Parathyroid adenoma (tissue), 2 donors: ENCODE data around the gene MYH14.

Source experiments
- H2AFZ ChIP-seq: fragments of 300-600 bp; sonication (generic); one replicate; pipeline ENCODE4 v1.7.0; 2017; ENCODE audit warnings: antibody characterized with exemption, mild to moderate bottlenecking
- H3K27ac ChIP-seq: fragments of 300-600 bp; sonication (generic); one replicate; pipeline ENCODE4 v1.7.0; 2017
- H3K27me3 ChIP-seq: fragments of 300-600 bp; sonication (generic); one replicate; pipeline ENCODE4 v1.7.0; 2017; ENCODE audit warnings: low read length; ENCODE audit not compliant: control insufficient read depth, insufficient read depth
- H3K36me3 ChIP-seq: fragments of 300-600 bp; sonication (generic); one replicate; pipeline ENCODE4 v1.7.0; 2017; ENCODE audit warnings: low read length; ENCODE audit not compliant: control insufficient read depth, insufficient read depth
- H3K4me1 ChIP-seq: fragments of 300-600 bp; sonication (generic); one replicate; pipeline ENCODE4 v1.7.0; 2017; ENCODE audit warnings: control low read depth
- H3K4me2 ChIP-seq: fragments of 300-600 bp; sonication (generic); one replicate; pipeline ENCODE4 v1.7.0; 2017; ENCODE audit warnings: low read length
- H3K4me3 ChIP-seq: fragments of 300-600 bp; sonication (generic); one replicate; pipeline ENCODE4 v1.7.0; 2017; ENCODE audit warnings: low read depth, low read length
- H3K79me2 ChIP-seq: fragments of 300-600 bp; sonication (generic); one replicate; pipeline ENCODE4 v1.7.0; 2017; ENCODE audit warnings: control low read depth
- H3K9ac ChIP-seq: fragments of 300-600 bp; sonication (generic); one replicate; pipeline ENCODE4 v1.7.0; 2017; ENCODE audit warnings: mild to moderate bottlenecking
- H3K9me3 ChIP-seq: fragments of 300-600 bp; sonication (generic); one replicate; pipeline ENCODE4 v1.7.0; 2017; ENCODE audit warnings: low read length; ENCODE audit not compliant: control insufficient read depth
- TF ChIP-seq, protein P1 (sequence below): fragments of 300-600 bp; sonication (generic); IDR thresholded peaks from one replicate; pipeline ENCODE4 v1.7.0; 2017; ENCODE audit warnings: antibody characterized with exemption, mild to moderate bottlenecking
- donor health status: primary hyperparathyroidism.

The MYH14 gene

DNA sequence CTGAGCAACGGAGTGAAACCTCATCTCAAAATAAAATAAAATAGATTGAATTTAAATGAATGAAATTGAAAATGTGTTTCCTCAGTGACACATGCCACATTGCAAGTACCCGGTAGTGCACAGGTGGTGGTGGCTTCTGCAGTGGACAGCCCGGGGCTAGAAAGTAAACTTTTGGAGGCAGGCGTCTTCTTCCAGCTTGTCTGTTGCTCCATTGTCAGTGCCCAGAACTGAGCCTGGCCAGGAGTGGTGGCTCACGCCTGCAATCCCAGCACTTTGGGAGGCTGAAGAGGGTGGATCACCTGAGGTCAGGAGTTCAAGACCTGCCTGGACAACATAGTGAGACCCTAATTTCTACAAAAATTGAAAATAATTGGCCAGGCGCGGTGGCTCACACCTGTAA is 5.7 kb downstream of the MYH14 start:
- no peak overlapping the region for H3K9ac ChIP-seq
- H3K9me3 ChIP-seq = no peaks in the 10 kb centered on the region
- H3K36me3 ChIP-seq = no peaks in the 10 kb centered on the region
- no peak overlapping the region for H2AFZ ChIP-seq
- no peaks in the 10 kb centered on the region for H3K27me3 ChIP-seq
- no peak overlapping the region for H3K4me2 ChIP-seq
- H3K79me2 ChIP-seq = peaks cover 4% of the 10 kb centered on the region
- no peaks in the 10 kb centered on the region for H3K4me1 ChIP-seq
- H3K4me3 ChIP-seq = no peak overlapping the region
- TF ChIP-seq, protein P1, sequence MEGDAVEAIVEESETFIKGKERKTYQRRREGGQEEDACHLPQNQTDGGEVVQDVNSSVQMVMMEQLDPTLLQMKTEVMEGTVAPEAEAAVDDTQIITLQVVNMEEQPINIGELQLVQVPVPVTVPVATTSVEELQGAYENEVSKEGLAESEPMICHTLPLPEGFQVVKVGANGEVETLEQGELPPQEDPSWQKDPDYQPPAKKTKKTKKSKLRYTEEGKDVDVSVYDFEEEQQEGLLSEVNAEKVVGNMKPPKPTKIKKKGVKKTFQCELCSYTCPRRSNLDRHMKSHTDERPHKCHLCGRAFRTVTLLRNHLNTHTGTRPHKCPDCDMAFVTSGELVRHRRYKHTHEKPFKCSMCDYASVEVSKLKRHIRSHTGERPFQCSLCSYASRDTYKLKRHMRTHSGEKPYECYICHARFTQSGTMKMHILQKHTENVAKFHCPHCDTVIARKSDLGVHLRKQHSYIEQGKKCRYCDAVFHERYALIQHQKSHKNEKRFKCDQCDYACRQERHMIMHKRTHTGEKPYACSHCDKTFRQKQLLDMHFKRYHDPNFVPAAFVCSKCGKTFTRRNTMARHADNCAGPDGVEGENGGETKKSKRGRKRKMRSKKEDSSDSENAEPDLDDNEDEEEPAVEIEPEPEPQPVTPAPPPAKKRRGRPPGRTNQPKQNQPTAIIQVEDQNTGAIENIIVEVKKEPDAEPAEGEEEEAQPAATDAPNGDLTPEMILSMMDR = no peak
- no peak overlapping the region for H3K27ac ChIP-seq

DNA sequence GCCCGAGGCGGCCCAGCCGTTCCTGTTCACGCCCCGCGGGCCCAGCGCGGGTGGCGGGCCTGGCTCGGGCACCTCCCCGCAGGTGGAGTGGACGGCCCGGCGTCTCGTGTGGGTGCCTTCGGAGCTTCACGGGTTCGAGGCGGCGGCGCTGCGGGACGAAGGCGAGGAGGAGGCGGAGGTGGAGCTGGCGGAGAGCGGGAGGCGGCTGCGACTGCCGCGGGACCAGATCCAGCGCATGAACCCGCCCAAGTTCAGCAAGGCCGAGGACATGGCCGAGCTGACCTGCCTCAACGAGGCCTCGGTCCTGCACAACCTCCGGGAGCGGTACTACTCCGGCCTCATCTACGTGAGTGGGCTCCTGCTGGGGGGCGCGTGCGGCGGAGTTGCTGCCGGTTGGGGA is 7.0 kb downstream of the MYH14 start:
- Histone ChIP-seq H3K36me3 (no peaks in the 10 kb centered on the region), H3K9me3 (no peaks in the 10 kb centered on the region), H2AFZ (no peak overlapping the region), H3K9ac (no peak overlapping the region), H3K4me2 (no peak overlapping the region), H3K4me1 (no peaks in the 10 kb centered on the region), H3K79me2 (no peaks in the 10 kb centered on the region), H3K27ac (no peak overlapping the region), H3K4me3 (no peak overlapping the region), H3K27me3 (no peaks in the 10 kb centered on the region)
- TF ChIP-seq, protein P1 = no peak

DNA sequence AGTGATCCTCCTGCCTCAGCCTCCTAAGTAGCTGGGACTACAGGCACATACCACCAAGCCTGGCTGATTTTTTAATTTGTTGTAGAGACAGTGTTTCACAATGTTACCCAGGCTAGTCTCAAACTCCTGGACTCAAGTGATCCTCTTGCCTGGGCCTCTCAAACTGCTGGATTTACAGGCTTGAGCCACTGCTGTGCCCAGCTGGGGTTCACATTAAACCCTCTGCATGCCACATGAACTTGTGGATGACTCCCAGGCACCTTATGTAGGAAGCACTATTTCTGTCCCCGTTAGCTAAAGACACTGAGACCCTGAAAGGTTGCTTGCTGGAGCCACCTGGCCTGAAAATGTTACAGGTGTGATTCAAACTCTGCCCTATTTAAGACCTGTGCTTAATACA is 10.5 kb downstream of the MYH14 start:
- Histone ChIP-seq H3K9ac (no peak overlapping the region), H3K36me3 (no peaks in the 10 kb centered on the region), H3K4me2 (no peak overlapping the region), H3K4me1 (no peaks in the 10 kb centered on the region), H3K4me3 (no peak overlapping the region), H3K27ac (no peak overlapping the region), H3K27me3 (no peaks in the 10 kb centered on the region), H3K9me3 (no peaks in the 10 kb centered on the region), H3K79me2 (peaks cover 4% of the 10 kb centered on the region), H2AFZ (no peak overlapping the region)
- TF ChIP-seq, protein P1 = no peak

DNA sequence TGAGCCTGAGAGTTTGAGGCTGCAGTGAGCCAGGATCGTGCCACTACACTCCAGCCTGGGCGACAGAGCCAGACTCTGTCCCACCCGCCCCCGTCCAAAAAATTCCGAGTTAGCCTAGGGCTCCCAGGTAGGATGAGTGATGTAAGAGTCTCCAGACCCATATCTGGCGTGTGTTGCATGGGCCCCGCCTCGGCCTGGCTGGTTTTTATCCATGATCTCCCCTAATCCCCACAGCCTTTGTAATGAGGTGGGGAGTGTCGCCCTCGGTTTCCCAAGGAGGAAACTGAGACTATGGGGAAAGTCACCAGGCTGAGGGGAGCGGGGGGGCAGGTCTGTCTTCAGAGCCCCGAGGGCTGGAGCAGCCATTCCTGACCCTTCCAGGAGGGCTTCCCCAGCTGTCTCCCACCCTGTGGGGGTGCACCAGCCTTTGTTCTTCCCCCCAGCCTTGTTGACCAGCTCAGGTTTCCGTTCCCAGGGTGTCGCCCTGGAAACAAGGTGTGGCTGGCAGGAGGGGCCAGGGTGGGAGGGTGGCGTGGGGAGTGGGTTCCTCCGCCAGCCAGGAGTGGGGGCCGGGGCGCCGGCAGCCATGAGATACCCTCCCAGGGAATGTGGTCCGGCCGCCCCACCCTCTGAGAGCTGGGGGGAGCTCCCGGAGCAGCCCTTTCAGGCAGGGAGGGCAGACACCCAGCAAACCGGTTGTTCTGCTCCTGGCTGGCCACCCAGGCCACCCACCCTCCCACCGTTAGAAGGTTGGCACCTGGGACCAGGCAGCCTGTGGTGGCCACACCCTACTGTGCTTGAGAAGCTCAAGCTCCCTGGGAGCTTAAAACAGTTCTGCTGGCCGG is 11.5 kb downstream of the MYH14 start:
- H2AFZ ChIP-seq = no peak overlapping the region
- no peaks in the 10 kb centered on the region for H3K9me3 ChIP-seq
- H3K4me2 ChIP-seq = no peak overlapping the region
- H3K27me3 ChIP-seq = no peaks in the 10 kb centered on the region
- H3K4me3 ChIP-seq = no peak overlapping the region
- H3K27ac ChIP-seq = no peak overlapping the region
- peaks cover 4% of the 10 kb centered on the region for H3K79me2 ChIP-seq
- no peaks in the 10 kb centered on the region for H3K36me3 ChIP-seq
- TF ChIP-seq, protein P1 = no peak
- H3K4me1 ChIP-seq = no peaks in the 10 kb centered on the region
- H3K9ac ChIP-seq = no peak overlapping the region

DNA sequence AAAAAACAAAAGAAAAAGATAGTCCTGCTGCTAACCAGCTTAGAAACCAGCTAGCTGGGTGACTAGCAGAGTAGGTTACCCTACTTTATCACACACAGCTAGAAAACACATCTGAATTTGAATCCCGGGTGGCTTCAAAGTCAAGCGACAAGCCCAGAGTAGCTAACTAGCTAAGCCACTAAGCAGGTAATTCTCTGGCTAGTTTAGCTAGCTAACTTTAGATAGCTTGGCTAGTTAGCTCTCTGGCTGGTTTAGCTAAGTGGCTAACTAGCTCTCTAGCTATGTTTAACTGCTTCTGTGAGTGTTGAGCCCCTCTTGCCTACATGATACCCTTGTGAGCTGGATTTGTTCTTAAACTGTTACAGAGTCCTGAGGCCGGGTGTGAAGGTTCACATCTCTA is 12.4 kb downstream of the MYH14 start:
- H3K4me1 ChIP-seq = no peaks in the 10 kb centered on the region
- no peaks in the 10 kb centered on the region for H3K36me3 ChIP-seq
- H3K4me3 ChIP-seq = no peak overlapping the region
- no peak overlapping the region for H3K9ac ChIP-seq
- no peak overlapping the region for H2AFZ ChIP-seq
- H3K27ac ChIP-seq = no peak overlapping the region
- peaks cover 7% of the 10 kb centered on the region for H3K79me2 ChIP-seq
- TF ChIP-seq, protein P1 = no peak
- H3K27me3 ChIP-seq = no peaks in the 10 kb centered on the region
- H3K4me2 ChIP-seq = no peak overlapping the region
- no peaks in the 10 kb centered on the region for H3K9me3 ChIP-seq
